Erythroblast (primary cell): ENCODE results near the gene ISG15.
"Not testable (repeated sequence)": the region's sequence is repeated elsewhere in the genome, so short reads cannot be mapped to it uniquely, and the experiment has no call there.

Experiments
- DNase-seq, 2 experiments: peaks; one replicate each; lab custom pipeline; 2025; lab: John Stamatoyannopoulos, UW
- GATA1 ChIP-seq: IDR thresholded peaks from 2 replicates; pipeline ENCODE4 v1.6.1; 2011; ENCODE audit warnings: low read depth, mild to moderate bottlenecking, control low read depth, low read length, moderate library complexity
- POLR2A ChIP-seq: IDR thresholded peaks from 2 replicates; pipeline ENCODE4 v1.6.1; 2011; ENCODE audit warnings: mild to moderate bottlenecking, low read length

The ISG15 gene

DNA sequence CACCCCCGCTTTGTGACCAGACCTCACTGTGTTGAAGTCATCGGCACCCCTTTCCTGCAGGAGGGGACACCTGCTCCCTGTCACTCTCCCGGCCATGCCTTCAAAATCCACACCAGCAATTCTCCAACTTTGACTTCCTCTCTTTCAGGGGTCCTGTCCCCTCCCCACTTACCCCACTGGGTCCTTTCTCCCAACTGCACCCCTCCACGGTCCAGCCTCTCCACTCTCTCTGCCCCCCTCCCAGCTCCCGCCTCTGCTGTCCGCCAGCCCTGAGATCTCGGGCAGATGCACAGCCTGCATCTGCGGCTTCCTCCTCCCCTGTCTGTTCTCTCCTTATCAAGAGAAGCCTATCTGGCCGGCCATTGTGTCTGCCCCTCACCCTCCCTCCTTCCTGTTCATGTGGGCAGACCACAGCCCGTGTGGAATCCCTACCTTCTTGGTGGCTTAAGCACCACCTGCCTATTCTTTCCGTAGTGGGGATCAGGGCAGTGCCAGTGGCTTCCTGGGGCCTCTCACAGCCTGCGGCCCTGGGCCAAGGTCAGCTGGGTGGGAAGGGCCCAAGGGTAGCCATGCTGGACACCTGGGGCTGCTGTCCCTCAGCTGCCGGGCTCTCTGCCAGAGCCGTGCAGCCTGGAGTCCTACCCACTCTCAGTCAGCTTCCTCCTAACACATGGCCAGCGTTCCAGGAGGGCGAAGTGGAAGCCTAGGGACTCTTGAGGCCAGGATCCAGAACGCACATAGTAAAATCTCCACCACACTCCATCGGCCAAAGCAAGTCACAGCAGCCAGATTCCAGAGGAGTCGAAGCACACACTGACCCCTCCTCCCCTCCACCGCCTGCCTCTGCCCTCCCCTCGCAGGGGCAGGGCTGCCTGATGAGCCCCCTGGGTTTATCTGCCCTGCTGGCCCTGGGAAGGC, 8.3 kb upstream of the ISG15 start:
- TF ChIP-seq POLR2A (no peak), GATA1 (no peak)
- peak in 1 of 2 experiments; percentile 41 for DNase-seq

DNA sequence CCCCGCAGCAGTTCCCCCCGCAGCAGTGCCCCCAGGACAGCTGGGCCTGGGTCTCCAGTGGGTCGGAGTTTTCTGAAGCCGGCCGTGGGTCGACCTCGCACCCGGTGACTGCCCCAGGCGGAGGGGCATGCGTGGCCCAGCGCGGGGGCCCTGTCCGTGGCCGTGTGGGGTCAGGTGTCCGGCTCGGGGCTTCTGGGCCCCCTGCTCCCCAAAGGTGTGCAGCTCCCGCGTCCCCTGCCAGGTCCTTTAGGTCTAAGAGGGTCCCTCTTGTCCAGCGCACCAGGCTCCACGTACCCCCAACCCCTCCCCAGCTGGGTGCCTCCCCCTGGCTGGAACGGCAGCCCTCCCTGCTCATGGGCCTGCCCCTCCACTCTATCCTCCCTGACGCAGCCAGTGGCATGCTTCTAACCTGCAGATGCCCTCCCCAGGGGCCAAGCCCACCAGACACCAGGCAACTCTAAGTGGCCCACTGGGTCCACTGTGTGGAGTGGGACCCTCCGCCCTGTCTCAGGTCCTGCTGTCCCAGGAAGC, 7.5 kb upstream of the ISG15 start:
- TF ChIP-seq POLR2A (no peak), GATA1 (no peak)
- no peak for DNase-seq

GRCh38 chr1:1006305-1007159, 6.8 kb upstream of the ISG15 start:
- TF ChIP-seq GATA1 (no peak), POLR2A (no peak)
- no peak for DNase-seq

GRCh38 chr1:1010131-1010530, 3.2 kb upstream of the ISG15 start:
- not testable (repeated sequence) for DNase-seq

- TF ChIP-seq POLR2A, result no peak
- TF ChIP-seq GATA1, result no peak
- DNase-seq, result no peak
Observed at GRCh38 chr1:1011396-1011949, 1.8 kb upstream of the ISG15 start.

DNA sequence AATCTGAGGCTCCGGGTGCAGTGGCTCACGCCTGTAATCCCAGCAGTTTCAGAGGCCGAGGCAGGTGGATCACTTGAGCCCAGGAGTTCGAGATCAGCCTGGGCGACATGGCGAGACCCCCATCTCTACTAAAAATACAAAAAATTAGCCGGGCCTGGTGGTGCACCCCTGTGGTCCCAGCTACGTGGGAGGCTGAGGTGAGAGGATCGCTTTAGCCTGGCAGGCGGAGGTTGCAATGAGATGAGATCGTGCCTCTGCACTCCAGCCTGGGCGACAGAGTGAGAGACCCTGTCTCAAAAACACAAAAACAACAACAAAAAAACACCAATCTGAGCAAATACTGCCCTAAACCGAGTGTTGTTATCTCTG, 577 bp upstream of the ISG15 start:
- not testable (repeated sequence) for DNase-seq

GRCh38 chr1:1013922-1014648, 788 bp downstream of the ISG15 start:
- no peak for TF ChIP-seq POLR2A
- peak; percentile 35 to 38 for DNase-seq

GRCh38 chr1:1014799-1015681, 1.7 kb downstream of the ISG15 start:
- DNase-seq, result peak; percentile 53 to 56
- no peak for TF ChIP-seq GATA1
- no peak for TF ChIP-seq POLR2A

GRCh38 chr1:1017397-1018320, 4.4 kb downstream of the ISG15 start:
- not testable (repeated sequence) for DNase-seq

- DNase-seq, result not testable (repeated sequence)
Observed at GRCh38 chr1:1018321-1018685, 5.0 kb downstream of the ISG15 start.

- TF ChIP-seq POLR2A (no peak), GATA1 (no peak)
- DNase-seq, result peak; percentile 92 to 93
Observed at GRCh38 chr1:1019122-1019999, 6.1 kb downstream of the ISG15 start.
